Activated CD8-positive, alpha-beta memory T cell treated with anti-CD3 and anti-CD28 coated beads, Interleukin-2, amount 50 U/mL, for 1 hour (primary cell): Measurements from ENCODE around the gene SYDE2.
"Not testable (repeated sequence)": the region's sequence is repeated elsewhere in the genome, so short reads cannot be mapped to it uniquely, and the experiment has no call there.

ENCODE experiments used
- DNase-seq: peaks from one replicate; pipeline ENCODE4 v3.0.0-alpha.2; 2020; ENCODE audit errors: extremely low read depth

SYDE2 gene

GRCh38 chr1:85214654-85215053, 13.8 kb upstream of the SYDE2 start:
- DNase-seq, result no peak

- DNase-seq, result no peak
Observed at GRCh38 chr1:85208488-85208887, 7.7 kb upstream of the SYDE2 start.

DNA sequence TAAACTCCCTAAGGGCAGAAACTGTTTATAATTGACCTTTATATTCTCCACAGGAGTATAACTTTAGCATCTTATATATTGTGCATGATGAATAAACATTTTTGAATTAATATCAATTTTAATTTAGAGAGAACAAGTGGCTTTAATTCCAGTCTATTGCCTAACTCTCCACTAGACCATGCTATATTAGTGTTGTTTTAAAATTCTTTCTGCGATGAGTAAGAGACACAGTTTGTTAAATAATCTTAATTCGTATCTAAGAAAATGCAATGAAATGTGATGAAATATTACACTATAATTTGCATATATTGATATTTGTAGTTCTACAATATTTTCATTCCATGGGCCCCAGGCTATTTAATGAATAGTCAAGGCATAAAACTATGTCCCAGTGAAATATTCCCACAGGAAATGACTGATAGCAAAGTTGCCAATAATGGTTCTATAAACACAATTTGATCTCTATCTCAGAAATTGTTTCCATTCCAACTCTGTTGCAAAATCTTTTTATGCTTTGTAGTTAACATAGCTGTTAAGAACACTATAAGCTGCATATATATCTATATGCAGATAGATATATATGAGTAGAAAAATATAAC, 2.9 kb upstream of the SYDE2 start:
- no peak for DNase-seq

GRCh38 chr1:85202864-85203255, 2.0 kb upstream of the SYDE2 start:
- no peak for DNase-seq

GRCh38 chr1:85202092-85202863, 1.5 kb upstream of the SYDE2 start:
- DNase-seq, result no peak

DNA sequence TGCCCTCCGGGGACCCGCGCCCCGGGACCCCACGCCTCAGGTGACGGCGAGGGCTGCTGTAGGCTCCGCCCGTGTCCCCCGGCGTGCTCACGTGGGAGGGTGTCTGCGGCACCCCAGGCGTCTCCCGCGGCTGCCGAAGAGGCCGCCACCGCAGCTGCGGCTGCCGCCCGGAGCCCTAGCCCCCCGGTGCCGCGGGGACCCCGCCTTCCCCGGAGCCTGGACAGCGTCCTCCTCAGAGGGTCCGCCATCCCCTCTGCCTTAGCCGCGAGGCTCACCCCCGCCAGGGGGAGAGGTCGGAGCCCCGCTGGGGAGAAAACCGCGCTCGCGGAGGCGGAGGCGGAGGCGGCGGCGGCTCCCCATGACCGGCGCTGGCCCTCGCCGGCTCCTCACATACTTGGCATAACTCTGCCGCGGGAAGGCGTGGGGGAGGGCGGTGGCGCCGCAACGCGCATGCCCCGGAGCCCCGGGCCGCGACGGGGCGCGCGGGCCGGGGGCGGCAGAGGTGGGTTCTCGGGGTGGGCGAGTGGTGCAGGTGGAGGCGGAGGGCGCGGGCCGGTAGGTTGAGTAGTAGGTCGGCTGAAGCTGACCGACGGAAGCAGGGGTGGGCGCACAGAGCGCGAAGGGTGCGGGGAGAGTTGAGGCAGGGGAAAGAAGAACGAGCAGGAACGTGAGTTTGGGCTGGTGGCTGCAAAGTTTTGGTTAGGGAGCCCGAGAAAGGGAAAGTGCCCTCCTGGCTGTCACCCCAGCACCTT, 700 bp upstream of the SYDE2 start:
- DNase-seq, result peak; percentile 28

GRCh38 chr1:85199667-85200462, 951 bp downstream of the SYDE2 start:
- peak; percentile 8 for DNase-seq

GRCh38 chr1:85198864-85199263, 2.0 kb downstream of the SYDE2 start:
- DNase-seq, result no peak

GRCh38 chr1:85196358-85196757, 4.5 kb downstream of the SYDE2 start:
- no peak for DNase-seq

GRCh38 chr1:85195703-85196102, 5.1 kb downstream of the SYDE2 start:
- DNase-seq, result no peak

DNA sequence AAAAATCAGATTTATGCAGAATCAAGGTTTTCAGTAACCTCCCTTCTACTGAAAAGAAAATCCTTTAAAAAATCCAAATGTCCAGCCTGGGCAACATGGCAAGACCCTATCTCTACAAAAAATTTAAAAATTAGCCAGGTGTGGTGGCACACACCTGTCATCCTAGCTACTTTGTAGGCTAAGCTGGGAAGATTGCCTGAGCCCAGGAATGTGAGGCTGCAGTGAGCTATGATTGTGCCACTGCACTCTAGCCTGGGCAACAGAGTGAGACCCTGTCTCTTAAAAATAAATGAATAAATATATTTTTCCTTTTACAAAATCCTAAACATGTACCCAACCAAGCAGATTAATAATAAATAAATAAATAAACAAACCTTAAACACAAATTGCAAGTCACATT, 8.7 kb downstream of the SYDE2 start:
- DNase-seq, result not testable (repeated sequence)

DNA sequence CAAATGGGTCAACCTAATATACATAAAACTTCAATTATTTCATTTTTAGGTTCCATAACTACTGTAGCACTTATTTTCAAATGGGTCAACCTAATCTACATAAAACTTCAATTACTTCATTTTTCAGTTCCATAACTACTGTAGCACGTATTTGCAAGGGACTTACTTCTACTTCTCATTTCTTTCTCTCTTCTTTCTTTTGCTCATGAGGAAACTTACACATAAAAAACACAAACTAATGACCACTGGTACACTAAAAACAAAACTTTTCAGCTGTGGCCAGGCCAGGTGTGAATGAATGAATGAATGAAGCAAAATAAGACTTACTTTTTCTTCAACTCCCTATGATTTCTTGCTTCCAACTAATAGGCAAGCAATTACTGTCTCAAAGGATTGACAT, 11.7 kb downstream of the SYDE2 start:
- DNase-seq, result no peak

- DNase-seq, result no peak
Observed at GRCh38 chr1:85188530-85188929, 12.3 kb downstream of the SYDE2 start.

DNA sequence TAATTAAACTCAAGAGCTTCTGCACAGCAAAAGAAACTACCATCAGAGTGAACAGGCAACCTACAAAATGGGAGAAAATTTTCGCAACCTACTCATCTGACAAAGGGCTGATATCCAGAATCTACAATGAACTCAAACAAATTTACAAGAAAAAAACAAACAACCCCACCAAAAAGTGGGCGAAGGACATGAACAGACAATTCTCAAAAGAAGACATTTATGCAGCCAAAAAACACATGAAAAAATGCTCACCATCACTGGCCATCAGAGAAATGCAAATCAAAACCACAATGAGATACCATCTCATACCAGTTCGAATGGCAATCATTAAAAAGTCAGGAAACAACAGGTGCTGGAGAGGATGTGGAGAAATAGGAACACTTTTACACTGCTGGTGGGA, 13.8 kb downstream of the SYDE2 start:
- not testable (repeated sequence) for DNase-seq

DNA sequence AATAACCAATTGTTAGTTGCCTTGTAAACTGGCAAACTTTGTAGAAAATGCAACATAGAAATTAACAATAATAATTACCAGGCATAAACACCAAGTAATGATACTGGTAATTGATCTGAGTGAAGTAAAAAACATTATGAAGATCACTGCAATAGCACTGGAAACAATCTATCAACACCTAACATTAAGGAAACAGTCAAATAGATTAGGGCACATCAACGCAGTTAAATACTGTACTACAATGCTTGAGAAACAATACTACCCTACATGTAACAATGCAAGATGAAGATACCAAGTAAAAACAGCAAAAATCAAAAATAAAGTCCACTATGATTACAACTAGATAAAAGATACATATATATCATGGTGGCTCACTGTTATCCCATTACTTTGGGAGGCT, 16.6 kb downstream of the SYDE2 start:
- DNase-seq, result no peak

DNA sequence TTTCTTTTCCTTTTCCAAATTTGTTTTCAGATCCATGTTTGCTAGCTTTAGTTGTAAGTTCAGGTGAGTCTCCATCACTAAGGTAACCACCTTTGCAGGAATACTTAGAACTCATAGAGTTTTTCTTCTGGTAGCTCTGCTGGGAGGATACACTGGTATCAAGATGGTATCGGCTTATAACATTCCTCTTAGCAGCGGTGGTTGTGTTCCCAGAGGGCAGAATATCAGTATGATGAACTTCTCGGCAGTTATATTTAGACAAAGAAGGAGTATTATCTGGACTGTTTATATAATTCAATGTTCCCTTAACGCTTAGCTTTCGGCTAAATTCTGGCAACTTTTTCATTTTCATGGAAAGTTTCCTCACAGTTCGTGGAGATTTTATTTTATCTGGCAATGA, 18.1 kb downstream of the SYDE2 start:
- no peak for DNase-seq

- no peak for DNase-seq
Observed at GRCh38 chr1:85180869-85181268, 19.9 kb downstream of the SYDE2 start.

DNA sequence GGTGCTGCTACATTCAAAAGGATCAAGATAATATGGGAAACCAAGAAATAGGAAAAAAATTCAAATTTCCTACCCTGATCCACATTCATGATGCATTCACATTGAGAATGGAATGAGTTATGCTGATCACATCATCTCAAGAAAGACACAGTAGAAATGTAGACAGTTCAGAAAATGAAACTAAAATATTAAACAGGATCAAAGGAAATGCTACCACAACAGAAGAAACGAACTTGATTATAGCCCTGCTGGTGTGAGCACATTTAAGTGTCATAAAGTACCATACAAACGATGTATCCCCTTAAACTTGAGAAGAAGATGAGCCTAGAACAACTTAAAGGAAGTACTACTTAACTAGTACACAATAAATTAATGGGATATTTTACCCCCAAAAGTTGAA, 21.3 kb downstream of the SYDE2 start:
- no peak for DNase-seq

- DNase-seq, result no peak
Observed at GRCh38 chr1:85178396-85178795, 22.4 kb downstream of the SYDE2 start.

DNA sequence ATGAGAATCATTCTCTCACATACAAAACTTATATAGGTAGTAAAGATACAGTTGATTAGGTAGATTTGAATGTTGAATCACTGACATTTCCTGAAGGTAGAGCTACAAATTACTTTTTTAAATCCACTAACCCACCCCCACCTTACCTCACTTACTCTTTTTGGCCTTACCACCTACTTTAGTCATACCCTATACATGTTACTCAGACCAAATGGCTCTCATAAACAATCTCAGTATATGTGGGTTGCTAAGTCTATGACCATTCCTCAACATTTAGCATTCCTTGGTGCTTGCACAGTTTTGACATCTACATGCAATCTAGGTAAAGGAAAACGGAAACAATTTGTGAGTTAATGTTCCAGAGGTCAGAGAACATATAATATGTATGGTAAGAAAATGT, 26.3 kb downstream of the SYDE2 start:
- DNase-seq, result no peak

DNA sequence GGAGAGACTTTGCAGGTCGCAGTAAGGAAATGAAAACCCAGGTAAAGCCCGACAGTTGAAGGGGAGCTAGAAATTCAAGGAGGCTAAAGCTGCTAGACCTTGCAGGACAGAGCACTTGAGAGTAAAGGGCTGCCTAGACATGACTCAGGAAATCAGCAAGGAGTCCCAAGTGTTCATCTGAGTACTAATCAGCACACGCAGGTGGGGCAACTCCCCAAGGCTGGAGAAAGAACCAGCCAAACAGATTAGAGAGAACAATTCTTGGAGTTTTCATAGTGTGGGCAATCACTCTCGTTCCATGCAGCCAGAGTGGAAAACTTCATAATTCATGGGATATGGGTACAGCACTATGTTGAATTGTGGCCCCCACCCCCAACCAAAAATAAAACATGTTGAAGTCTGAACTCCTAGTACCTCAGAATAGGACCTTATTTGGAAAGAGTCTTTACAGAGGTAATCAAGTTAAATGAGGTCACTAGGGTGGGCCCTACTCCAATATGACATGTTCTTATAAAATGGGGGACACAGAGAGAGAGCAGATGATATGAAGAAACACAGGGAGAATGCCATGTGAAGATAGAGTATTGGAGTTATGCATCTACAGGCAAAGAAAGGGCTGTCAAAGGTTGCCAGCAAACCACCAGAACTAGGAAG, 28.0 kb downstream of the SYDE2 start:
- no peak for DNase-seq

- DNase-seq, result no peak
Observed at GRCh38 chr1:85171721-85172120, 29.1 kb downstream of the SYDE2 start.
